ENCODE measurements around the gene SOX15. TPM values are rescaled to one million over a fixed set of nuclear protein-coding genes. Genes with fewer than 3 reads are reported as not detected.

The SOX15 gene
- total and polyA plus RNA-seq, 2 of the 13 experiments (the other 11 are each of a cell fraction or from before 2014, with no cell fraction given): 0.07 to 0.18 TPM

GRCh38 chr17:7572338-7572587 lies 17.6 kb downstream of the SOX15 start (continued):
- no peak; the same call in 1 of the 2 replicates for TF ChIP-seq ZBTB7A (CRISPR knock-in tag; IDR thresholded peaks at IDR 0.05)
- no peak for TF ChIP-seq CERS6 (CRISPR knock-in tag; IDR thresholded peaks at IDR 0.05)
- TF ChIP-seq ZBTB3 (CRISPR knock-in tag; IDR thresholded peaks at IDR 0.05; ENCODE audit: borderline replicate concordance, low read depth): no peak
- TF ChIP-seq BRCA1 (CRISPR knock-in tag; IDR thresholded peaks at IDR 0.05): peak; percentile 76; the same call in 1 of the 2 replicates
- TF ChIP-seq ZNF12 (CRISPR knock-in tag; IDR thresholded peaks at IDR 0.05): no peak
- no peak for TF ChIP-seq SP140L (CRISPR knock-in tag; IDR thresholded peaks at IDR 0.05; ENCODE audit: borderline replicate concordance)
- TF ChIP-seq SP5 (CRISPR knock-in tag; IDR thresholded peaks at IDR 0.05; ENCODE audit: borderline replicate concordance, low read depth): no peak
- TF ChIP-seq MZF1 (CRISPR knock-in tag; IDR thresholded peaks at IDR 0.05; ENCODE audit: borderline replicate concordance): no peak
- TF ChIP-seq ZIK1 (CRISPR knock-in tag; IDR thresholded peaks at IDR 0.05; ENCODE audit: borderline replicate concordance, low read depth): peak; percentile 69; the same call in 1 of the 2 replicates
- TF ChIP-seq ETV6 (CRISPR knock-in tag; conservative IDR thresholded peaks at IDR 0.05): no peak
- TF ChIP-seq ZNF446 (CRISPR knock-in tag; IDR thresholded peaks at IDR 0.05): peak; percentile 16; the same call in 1 of the 2 replicates
- TF ChIP-seq ADNP (CRISPR knock-in tag; IDR thresholded peaks at IDR 0.05): no peak
- no peak for TF ChIP-seq PCBP2 (optimal IDR thresholded peaks at IDR 0.05; ENCODE audit: low read depth, low read length, poor library complexity, severe bottlenecking)
- TF ChIP-seq NONO (IDR thresholded peaks at IDR 0.05): no peak
- TF ChIP-seq NONO (CRISPR knock-in tag; conservative IDR thresholded peaks at IDR 0.05): no peak
- TF ChIP-seq ZNF574 (CRISPR knock-in tag; IDR thresholded peaks at IDR 0.05): peak; percentile 89; the same call in 1 of the 2 replicates
- TF ChIP-seq DPF2 (CRISPR knock-in tag; IDR thresholded peaks at IDR 0.05; ENCODE audit: borderline replicate concordance, low read depth): no peak
- TF ChIP-seq ZSCAN5A (CRISPR knock-in tag; IDR thresholded peaks at IDR 0.05; ENCODE audit: borderline replicate concordance): no peak; the same call in 1 of the 2 replicates
- TF ChIP-seq ZNF513 (CRISPR knock-in tag; conservative IDR thresholded peaks at IDR 0.05): no peak
- TF ChIP-seq NRL (CRISPR knock-in tag; IDR thresholded peaks at IDR 0.05; ENCODE audit: borderline replicate concordance): 0 out of 2 replicates have a peak, but pooled peaks have one; percentile 80
- 0 out of 2 replicates have a peak, but pooled peaks have one; percentile 26 for TF ChIP-seq MAF1 (CRISPR knock-in tag; IDR thresholded peaks at IDR 0.05; ENCODE audit: borderline replicate concordance)
- peak; percentile 94 for TF ChIP-seq USF2 (IDR thresholded peaks at IDR 0.05; ENCODE audit: low read depth, low read length)
- TF ChIP-seq USF2 (CRISPR knock-in tag; IDR thresholded peaks at IDR 0.05; ENCODE audit: borderline replicate concordance): peak; percentile 97; the same call in 1 of the 2 replicates

Data from HepG2 (cell line).